Measurements from ENCODE around the gene LRRC27.

LRRC27 gene

DNA sequence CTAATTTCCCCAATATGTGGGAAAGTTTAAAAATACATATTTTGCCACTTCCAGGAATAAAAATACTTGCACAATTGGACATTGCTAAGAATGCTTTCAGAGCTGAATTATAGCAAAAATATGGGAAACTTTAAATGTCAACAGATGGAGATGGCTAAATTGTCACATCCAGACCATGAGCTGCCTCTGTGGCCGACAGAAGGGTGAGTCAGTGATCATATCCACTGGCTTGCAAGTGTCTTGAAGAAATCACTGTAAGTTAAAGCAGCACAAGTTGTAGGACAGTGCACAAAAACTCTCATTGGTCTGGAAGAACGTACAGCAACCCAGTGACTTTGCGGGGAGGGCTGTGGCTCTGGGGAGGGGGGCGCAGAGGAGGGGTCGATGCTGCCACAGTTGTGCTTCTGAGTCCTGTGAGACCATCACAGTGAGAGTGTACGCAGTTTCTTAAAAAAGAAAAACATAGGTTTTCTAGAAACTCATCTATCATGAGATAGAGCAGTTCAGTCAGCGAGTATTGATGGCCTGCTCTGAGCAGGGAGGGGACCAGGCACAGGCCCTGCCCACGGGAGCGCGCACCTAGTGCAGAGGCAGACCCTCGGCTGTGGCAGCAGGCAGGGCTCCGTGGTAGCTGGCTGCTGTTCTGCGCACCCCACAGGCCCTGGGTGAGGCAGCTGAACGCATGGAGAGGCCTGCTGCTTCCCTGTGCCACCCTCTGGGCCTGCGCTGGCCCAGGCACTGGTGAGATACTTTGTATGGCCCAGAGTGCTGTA, 25.5 kb downstream of the LRRC27 start:
- ATAC-seq (no peak), DNase-seq (no peak)

DNA sequence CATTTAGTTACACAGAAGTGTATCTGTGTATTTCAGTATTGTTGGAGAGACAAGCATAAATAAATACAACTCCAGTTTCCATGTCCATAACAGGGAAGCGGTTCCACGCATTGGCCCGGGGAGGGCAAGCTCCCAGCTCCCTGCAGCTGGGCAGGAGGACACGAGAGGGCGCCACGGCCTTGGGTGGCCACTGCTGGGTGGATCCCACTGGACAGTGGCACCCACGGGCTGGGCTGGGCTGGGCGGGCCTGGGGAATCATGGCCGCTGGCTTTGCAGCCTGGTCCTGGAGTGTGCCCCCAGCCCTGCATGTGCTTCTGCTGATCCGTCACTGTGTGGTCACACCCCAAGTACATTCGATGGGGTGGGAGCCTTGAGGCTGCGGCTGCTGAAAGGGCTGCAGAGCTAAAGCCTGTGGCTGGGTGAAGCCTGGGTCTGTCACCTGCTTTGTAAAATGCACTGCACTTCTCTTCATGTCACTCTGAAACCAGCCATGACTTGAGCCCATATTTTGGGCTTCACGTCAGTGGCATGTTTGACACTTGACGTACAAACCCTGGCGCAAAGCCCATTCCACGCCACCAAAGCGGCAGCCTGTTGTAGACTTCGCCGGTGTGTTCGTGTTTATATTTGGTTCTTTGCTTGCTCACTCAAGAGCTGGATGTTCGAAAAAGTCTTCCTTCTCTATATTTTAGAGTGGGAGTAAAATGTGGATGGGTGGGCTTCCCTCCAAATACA, 27.5 kb downstream of the LRRC27 start:
- ATAC-seq (no peak), DNase-seq (no peak)

DNA sequence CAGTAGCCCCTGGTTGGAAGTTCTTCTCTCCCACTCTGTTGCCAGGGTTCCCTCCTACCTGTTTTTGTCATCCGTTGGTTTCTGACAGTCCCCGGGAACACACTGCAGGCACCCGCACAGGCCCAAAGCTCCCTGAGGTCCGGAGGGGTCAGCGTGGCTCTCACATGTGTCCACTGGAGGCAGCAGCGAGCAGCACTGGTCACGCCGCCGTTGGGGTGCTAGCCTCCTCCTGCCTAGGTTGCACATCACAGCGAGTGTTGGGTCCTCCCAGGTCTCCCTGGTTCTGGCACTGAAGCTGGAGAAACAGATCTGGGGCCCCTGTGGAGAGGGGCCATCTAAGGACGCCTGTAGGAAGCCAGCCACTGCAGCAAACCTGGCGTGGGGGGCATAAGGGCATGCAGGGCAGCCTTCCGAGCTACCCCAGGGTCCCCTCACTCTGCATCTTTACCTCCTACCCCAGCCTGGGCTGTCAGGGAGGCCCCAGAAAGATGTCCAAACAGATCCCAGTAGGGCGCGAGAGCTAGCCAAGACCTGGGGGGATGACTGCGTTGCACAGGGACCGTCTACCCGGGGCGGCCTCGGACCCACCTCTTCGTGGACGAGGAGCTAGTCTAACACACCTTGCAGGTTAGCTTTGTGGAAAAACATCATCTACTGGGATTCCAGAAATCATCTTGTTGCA, 28.9 kb downstream of the LRRC27 start:
- DNase-seq (peak; percentile 54), ATAC-seq (no peak)

DNA sequence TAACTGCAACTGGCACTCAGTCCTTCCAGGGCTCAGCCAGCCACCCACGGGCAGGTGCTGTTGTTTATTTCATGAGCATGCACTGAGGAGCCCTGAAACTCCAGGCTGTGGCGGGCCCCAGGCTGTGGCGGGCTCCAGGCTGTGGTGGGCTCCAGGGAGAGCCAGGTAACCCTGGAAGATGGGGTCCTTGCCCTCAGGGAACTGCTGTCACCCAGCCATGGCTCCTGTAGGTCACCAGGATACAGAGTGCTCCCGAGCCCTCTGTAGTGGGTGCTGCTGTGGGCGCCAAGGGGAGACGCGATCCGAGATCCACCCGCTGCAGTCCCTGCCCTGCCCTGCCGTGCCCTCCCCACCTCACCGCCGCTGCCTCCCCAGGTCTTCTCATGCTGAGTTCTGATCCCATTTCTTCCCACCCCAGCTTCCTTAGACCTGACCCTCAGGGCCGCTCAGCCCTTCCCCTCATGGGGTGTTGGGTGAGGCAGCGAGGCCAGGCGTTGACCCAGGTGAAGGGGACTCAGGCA, 29.6 kb downstream of the LRRC27 start:
- ATAC-seq = no peak
- DNase-seq = no peak

DNA sequence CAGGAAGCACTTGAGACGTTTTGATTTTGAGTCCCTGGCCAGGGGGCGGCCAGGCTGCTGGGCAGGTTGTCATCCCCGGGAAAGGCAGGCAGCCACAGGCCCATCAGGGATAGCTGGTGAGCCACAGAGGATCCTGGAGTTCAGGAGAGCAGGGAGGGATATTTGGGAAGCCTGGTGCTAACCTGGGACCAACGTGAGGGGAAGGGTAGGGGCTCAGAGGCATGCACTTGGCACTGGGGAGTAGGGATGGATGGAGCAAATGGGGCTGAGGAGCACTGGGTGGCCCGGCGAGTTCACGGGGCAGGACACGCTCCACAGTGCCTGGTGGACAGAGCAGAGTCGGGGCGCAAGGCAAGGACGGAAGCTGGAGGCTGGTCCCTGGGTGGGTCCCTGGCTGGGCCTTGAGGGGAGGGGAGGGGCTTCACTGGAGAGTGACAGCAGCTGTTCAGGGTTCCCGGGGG, 30.2 kb downstream of the LRRC27 start:
- no peak for ATAC-seq
- no peak for DNase-seq

DNA sequence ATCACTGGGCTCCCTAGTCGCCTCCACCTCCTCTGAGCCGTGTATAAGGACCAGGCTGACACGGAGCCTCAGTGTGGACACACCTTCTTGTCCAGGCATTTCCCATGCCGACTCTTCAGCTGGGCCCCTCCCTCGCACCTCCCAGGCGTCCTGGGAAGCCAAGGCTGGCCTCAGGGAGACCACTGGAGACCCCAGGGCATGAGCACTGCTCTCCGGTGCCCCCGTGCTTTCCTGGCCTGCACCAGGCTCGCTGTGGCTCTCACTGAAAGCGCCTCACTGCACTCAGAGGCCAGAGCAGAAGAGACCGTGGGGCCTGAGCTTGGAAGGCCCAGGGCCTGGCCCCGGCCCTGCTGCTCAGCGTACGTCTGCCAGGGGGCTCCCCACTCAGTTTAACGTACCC, 31.4 kb downstream of the LRRC27 start:
- ATAC-seq (no peak), DNase-seq (no peak)

DNA sequence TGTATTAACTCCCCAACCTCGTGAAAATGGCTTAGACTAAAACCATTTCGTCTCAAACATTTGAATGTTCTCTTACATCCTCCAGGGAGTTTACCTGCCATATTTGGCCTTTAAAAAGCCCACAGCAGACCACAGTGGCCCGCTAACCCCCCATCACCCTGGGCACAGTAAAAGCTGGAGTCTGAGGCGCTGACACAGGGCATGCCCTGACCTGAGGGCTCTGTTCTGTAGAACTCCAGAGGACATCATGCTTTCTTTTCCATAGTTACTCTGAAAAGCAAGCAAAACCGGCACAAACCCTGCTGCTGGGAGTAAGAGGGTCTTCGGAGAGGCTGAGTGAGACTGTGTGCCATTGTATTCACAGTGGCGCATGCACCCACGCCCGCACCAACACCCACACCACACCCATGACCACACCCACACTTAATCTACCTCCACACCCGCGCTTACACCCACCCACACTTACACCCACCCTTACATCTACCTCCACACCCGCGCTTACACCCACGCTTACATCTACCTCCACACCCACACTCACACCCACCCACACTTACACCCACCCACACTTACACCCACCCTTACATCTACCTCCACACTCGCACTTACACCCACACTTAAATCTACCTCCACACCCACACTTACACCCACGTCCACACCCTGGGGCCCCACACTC, 32.1 kb downstream of the LRRC27 start:
- DNase-seq (peak; percentile 35), ATAC-seq (peak; percentile 93)

DNA sequence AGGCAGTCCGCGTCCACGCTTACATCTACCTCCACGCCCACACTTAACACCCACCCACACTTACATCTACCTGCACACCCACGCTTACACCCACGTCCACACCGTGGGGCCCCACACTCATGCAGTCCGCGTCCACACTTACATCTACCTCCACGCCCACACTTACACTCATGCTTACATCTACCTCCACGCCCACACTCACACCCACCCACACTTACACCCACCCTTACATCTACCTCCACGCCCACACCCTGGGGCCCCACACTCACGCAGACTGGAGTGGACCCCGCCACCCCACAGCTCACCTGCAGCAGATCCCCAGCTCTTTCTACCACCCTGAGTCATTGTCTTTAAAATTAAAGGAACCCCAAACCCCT, 32.6 kb downstream of the LRRC27 start:
- DNase-seq (peak; percentile 70), ATAC-seq (peak; percentile 70)

DNA sequence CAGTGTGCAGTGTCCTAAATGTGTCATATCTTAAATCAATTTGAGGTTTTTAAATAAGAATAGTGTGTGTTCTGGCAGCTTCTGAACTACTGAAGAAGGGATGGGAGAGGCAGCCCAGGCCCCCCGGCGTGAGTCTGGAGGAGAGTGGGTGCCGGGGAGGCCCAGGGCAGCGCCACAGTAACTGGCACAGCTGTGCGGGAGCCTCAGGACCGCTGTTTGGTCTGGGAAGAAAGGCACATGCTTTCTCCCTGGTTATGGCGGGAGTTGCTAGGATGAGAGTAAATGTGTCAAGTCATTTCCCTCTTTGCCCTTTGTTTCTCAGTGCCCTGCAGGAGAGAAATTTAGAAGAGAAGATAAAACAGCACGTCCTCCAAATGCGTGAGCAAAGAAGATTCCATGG, 33.1 kb downstream of the LRRC27 start:
- ATAC-seq (no peak), DNase-seq (no peak)

DNA sequence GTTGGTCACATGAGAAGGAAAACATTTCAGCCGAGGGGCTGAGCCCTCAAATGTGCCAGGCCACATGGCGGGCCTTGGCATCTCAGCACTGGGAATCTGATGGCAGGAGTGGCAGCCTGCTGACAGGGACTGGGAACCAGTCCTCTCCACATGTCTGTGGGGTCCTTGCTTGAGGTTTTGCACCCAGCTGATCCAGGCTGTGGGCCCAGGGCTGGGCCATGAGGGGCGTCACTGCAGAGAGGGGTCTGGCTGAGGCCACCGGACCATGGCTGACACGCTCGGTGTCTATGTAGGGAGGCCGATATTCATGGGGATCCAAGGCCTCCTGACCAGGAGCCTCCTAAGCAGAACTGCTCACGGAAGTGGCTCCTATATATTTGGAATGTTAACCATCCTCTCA, 34.0 kb downstream of the LRRC27 start:
- no peak for ATAC-seq
- no peak for DNase-seq

DNA sequence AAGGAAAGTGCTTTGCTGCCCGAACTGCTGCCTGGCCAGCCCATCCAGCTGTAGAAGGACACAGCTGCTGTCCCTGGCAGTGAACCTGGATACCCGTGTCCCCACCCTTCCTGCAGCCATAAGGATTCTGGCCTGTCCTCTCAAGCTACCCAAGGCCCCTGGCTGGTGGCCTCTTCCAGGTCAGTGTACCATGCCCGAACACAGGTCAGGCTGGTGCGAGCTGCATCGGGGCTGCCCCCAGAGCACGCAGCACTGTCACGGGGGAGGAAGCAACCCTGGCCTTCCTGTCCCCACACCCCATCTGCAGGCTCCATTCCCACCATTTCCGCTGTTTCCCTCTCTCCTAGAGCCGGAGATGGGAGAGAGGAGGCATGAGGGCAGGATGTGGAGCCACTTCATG, 34.5 kb downstream of the LRRC27 start:
- no peak for DNase-seq

DNA sequence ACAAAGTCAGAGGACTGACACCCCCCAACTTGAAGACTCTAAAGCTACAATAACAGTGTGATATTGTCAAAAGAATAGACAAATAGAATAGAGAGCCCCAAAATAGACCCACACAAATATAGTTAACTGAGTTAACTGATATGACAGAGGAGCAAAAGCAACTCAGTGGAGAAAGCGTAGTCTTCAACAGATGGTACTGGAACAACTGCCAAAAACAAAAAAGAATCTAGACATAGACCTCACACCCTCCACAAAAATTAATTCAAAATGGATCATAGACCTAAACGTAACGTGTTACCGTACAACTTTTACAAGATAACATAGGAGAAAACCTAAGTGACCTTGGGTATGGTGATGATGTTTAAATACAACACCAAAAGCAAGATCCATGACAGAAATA, 36.4 kb downstream of the LRRC27 start:
- ATAC-seq (no peak), DNase-seq (no peak)

More for the DNA sequence above, 34.5 kb downstream of the LRRC27 start:
- no peak for ATAC-seq

DNA sequence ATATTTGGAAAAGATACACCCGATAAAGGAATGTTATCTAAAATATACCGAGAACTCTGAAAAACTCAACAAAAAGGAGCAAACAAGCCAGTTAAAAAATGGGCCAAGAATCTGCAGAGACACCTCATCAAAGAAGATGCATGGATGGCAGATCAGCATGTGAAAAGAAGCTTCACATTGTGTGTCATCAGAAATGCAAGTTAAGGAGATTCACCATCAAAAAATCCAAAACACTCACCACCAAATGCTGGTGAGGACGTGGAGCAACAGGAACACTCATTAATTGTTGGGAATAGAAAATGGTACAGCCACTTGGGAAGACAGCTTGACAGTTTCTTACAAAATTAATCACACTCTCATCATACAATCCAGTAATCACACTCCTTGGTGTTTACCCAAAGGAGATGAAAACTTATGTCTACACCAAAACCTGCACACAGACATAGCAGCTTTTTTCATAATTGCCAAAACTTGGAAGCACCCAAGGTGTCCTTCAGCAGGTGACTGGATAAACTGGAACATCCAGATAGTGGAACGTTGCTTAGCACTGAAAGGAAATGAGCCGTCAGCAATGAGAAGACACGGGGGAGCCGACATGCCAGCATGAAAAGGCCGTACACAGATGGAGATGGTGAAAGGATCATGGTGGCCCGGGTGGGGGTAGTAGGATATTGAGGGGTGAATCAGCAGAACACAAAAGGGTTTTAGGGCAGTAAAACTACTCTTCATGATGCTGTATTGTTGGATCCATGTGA, 37.1 kb downstream of the LRRC27 start:
- DNase-seq (no peak), ATAC-seq (no peak)

DNA sequence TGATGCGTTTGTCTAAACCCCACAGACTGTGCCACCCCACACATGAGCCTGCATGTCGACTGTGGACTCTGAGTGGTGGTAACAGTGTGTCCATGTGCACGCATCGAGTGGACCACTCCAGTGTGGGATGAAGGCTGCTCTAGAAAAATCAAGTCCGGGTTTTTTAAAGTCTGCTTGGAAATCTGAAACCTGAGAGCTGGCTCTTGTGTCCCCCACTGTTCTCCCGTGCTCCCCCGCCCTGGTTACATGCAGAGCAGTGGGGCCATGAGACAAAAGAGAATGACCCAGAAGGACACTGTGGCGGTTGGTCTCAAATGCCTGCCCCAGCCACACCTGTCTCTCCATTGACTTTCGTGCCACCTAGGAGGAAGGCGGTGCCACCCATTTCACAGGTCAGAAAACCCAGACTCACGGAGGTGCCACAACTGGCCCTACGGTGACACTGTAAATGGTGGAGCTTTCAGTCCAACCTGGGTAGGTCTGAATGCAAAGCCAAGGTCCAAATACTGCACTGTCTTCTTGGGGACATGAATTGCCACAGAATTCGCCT, 37.7 kb downstream of the LRRC27 start:
- no peak for DNase-seq
- no peak for ATAC-seq

DNA sequence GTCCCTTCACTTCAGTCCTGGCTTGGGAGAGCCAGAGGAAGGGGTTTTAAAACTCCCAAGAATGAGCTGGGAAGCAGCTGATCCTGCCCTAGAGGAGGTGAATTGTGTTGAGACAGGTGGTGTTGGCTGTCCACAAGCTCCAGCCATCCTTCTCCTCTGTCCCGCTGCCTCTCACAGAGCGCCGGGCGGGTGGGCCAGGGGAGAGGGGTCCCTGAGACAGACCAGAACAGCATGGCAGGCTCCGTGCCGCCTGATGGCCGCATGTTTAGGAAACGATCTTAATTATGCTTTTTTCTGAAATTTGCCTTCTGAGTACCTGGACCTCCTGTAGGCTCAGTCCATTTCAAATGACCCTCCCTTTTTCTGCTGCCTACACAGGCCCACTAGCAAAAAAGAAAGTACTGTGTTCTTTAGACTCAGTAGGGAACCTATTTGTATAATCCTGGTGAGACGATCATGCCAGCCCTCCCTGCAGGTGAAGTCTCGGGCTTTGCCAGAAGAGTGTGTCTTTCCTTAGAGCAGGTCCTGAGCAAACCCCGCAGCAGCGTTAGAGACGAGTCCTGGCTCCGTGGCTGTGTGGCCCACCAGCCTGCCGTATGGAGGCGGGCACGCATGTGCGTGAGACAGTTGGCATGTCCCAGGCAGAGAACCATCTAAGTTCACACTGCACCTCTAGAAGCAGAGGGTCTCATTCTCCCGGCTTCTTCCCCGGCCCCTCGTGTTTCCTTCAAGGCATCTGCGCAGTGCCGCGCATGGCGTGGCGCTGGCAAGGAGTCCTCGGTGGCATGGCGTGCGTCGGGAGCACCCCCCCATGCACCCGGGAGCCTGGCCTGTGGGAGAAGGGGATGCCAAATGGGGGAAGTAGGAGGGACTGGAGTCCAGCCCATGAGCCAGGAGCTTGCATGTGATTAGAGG, 38.7 kb downstream of the LRRC27 start:
- DNase-seq (no peak), ATAC-seq (no peak)

DNA sequence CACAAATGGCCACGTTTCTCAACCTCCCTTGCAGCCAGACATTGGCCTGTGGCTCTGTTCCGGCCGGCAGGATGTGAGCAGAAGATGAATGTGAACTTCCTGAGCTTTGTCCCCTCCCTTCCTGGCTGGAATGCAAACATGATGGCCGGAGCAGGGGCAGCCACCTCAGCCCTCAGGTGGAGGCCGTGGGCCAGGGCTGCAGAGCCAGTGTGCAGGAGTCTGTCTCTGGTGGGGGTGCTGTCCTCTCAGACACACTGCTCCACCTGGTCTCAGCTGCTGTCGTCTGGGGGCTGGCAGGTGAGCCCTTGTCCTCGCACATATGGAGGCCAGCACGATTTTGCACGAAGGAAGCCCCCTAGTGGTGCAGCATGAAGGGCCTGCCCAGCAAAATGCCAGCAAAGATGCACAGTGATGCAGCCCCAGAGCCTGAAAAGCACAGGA, 39.7 kb downstream of the LRRC27 start:
- DNase-seq (peak; percentile 50), ATAC-seq (peak; percentile 33)

DNA sequence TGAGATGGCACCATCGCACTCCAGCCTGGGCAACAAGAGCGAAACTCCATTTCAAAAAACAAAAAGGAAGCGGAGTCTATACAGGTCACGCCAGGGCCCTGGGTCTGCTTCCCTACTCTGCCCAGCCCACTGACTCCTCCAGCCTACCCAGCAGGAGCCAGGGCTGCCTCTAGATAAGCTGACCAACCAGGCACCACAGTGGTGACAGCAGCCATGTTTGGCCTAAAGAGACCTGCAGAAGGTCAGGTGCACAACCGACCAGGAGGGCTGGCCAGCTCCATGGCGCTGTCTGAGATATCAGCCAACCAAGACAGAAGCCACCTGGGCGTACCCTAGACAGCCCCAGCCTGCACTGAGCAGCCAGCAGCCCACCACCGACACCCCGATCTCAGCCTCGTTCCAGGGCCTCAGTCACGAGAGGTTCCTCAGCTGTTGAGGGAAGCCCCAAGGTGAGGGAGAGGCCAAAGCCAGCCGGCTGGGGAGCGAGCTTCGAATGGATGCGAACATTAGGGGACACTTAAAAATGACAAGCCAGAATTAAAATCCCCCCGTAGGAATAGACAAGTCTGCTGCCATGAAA, 40.6 kb downstream of the LRRC27 start:
- no peak for DNase-seq

DNA sequence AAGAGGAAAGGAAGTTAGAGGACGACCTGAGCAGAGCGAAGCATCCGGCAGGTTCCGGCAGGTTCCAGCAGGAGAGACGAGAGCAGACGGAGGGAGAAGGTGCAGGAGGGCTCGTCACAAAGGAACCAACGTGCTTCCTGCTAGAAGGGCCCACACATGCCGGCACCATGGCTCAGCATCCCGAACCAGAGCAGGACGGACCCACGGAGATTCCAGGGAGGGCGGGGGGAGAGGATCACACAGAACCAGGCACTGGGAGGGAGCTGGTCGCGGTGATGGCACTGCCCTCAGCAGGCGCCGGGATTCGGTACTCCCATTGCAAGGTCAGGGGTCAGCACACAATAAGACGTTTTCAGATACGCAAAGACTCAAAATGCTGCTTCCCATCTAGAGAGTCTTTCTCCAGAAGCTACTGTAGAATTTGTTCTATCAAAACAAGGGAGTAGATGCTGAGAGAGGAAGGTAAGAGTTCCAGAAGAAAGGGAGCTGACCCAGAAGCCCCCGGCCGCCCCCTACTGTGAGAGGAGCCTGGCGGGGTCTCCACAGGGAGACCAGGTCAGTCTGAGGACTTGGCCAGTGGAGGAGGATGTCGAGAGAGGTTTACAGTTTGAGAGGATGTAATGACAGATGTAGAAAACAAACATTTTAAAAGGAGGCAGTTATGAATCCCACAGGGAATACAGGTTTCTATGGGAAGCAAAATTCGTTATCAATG, 41.4 kb downstream of the LRRC27 start:
- ATAC-seq = no peak
- DNase-seq = no peak

More for the DNA sequence above, 40.6 kb downstream of the LRRC27 start:
- ATAC-seq = no peak

DNA sequence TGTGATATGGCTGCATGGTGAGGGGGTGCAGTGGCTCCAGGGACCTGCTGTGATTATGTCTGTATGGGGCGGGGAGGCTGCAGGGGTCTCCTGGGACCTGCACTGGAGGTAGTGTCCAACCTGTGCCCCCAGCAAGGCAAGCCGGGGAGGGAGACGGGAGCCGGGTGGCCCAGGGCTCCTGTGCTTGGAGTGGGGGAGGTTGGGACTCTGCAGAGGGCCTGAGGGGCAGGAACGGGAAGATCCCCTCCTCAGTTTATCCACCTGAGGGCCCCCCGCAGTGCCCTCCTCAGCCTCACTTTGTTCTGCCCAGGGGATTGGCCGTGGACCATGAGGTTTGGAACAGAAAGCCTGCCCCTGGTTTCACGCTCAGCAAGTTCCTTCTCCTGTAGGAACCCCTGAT, 42.2 kb downstream of the LRRC27 start:
- DNase-seq (no peak), ATAC-seq (no peak)

All from stimulated activated naive CD8-positive, alpha-beta T cell treated with anti-CD3 and anti-CD28 coated beads, Interleukin-15, Interleukin-2, amounts not matched to agents 100 U/mL and 50 U/mL, for 24 hours (primary cell).